GM23338 (cell line): ENCODE measurements around the gene ADORA1. TPM values are rescaled to one million over a fixed set of nuclear protein-coding genes. Genes with fewer than 3 reads are reported as not detected.

Experiments used
- ATAC-seq: fragments of 200-7000 bp; cut with Tn5 transposase; 3 replicates; pipeline ENCODE4 v1.9.1; 2020
- DNase-seq: peaks from one replicate; pipeline ENCODE4 v3.0.0-alpha.2; 2015; ENCODE audit warnings: low spot score
- H2AFZ ChIP-seq: fragments of 200-600 bp; sonication (generic); 2 replicates; pipeline ENCODE4 v1.8.0; 2016; ENCODE audit warnings: antibody characterized with exemption, mild to moderate bottlenecking, moderate library complexity
- H3F3A ChIP-seq: fragments of 200-600 bp; sonication (generic); replicated peaks from 2 replicates; pipeline ENCODE4 v1.8.0; 2017; ENCODE audit warnings: antibody characterized with exemption, mixed run types, low read depth
- H3K27ac ChIP-seq: fragments of 200-600 bp; sonication (generic); 2 replicates; pipeline ENCODE4 v1.6.1; 2016; ENCODE audit warnings: low read depth
- H3K27me3 ChIP-seq: fragments of 200-600 bp; sonication (generic); 2 replicates; pipeline ENCODE4 v1.8.0; 2016; ENCODE audit warnings: mild to moderate bottlenecking, mixed run types, moderate library complexity; ENCODE audit not compliant: insufficient read depth
- H3K36me3 ChIP-seq: fragments of 200-600 bp; sonication (generic); 2 replicates; pipeline ENCODE4 v1.8.0; 2016; ENCODE audit warnings: mild to moderate bottlenecking; ENCODE audit not compliant: insufficient read depth
- H3K4me1 ChIP-seq: fragments of 200-600 bp; sonication (generic); 2 replicates; pipeline ENCODE4 v1.8.0; 2016; ENCODE audit warnings: mild to moderate bottlenecking, moderate library complexity; ENCODE audit not compliant: insufficient read depth
- H3K4me2 ChIP-seq: fragments of 200-600 bp; sonication (generic); 2 replicates; pipeline ENCODE4 v1.7.1; 2017; ENCODE audit warnings: mixed run types
- H3K4me3 ChIP-seq: fragments of 200-600 bp; sonication (generic); 2 replicates; pipeline ENCODE4 v1.6.1; 2016; ENCODE audit warnings: mixed run types
- H3K79me2 ChIP-seq: fragments of 200-600 bp; sonication (generic); replicated peaks from 2 replicates; pipeline ENCODE4 v1.8.0; 2017; ENCODE audit warnings: mild to moderate bottlenecking; ENCODE audit not compliant: insufficient read depth
- H3K9me2 ChIP-seq: fragments of 200-600 bp; sonication (generic); 2 replicates; pipeline ENCODE4 v1.8.0; 2017; ENCODE audit not compliant: insufficient read depth
- H4K20me1 ChIP-seq: fragments of 200-600 bp; sonication (generic); replicated peaks from 2 replicates; pipeline ENCODE4 v1.8.0; 2017; ENCODE audit warnings: mild to moderate bottlenecking; ENCODE audit not compliant: insufficient read depth
- H3K27ac Mint-ChIP-seq: 2 replicates; pipeline ENCODE4 v1.8.0; 2020; ENCODE audit warnings: inconsistent platforms, mild to moderate bottlenecking, moderate library complexity, mixed read lengths
- H3K27me3 Mint-ChIP-seq: 3 replicates; pipeline ENCODE4 v1.8.0; 2022; ENCODE audit warnings: low read depth, mild to moderate bottlenecking, moderate library complexity, mixed read lengths, inconsistent platforms; ENCODE audit not compliant: insufficient read depth, poor library complexity
- H3K36me3 Mint-ChIP-seq: 3 replicates; pipeline ENCODE4 v1.8.0; 2021; ENCODE audit warnings: low read depth, mild to moderate bottlenecking, inconsistent platforms, moderate library complexity, mixed read lengths
- H3K4me1 Mint-ChIP-seq: 3 replicates; pipeline ENCODE4 v1.8.0; 2020; ENCODE audit warnings: mild to moderate bottlenecking, inconsistent platforms, mixed read lengths
- H3K4me3 Mint-ChIP-seq: 3 replicates; pipeline ENCODE4 v1.8.0; 2021; ENCODE audit warnings: moderate library complexity, mild to moderate bottlenecking, inconsistent platforms, mixed read lengths
- H3K9me3 Mint-ChIP-seq: 3 replicates; pipeline ENCODE4 v1.8.0; 2020; ENCODE audit warnings: moderate library complexity, mild to moderate bottlenecking, inconsistent platforms, mixed read lengths
- CREB1 ChIP-seq: fragments of 250-450 bp; sonication (Bioruptor Pico); IDR thresholded peaks from 2 replicates; pipeline ENCODE4 v1.5.0; 2020; ENCODE audit warnings: low read depth, mild to moderate bottlenecking, moderate library complexity
- EZH2 ChIP-seq: fragments of 200-600 bp; sonication (generic); IDR thresholded peaks from one replicate; pipeline ENCODE4 v1.8.0; 2017; ENCODE audit warnings: antibody characterized with exemption, mild to moderate bottlenecking, low read depth; ENCODE audit not compliant: unreplicated experiment
- EZH2phosphoT487 ChIP-seq: fragments of 200-600 bp; sonication (generic); IDR thresholded peaks from one replicate; pipeline ENCODE4 v1.8.1; 2018; ENCODE audit warnings: antibody characterized with exemption; ENCODE audit not compliant: unreplicated experiment
- NANOG ChIP-seq: IDR thresholded peaks from 2 replicates; pipeline ENCODE4 v1.6.1; 2016; ENCODE audit warnings: antibody characterized with exemption, borderline replicate concordance
- POLR2AphosphoS5 ChIP-seq: IDR thresholded peaks from 2 replicates; pipeline ENCODE4 v1.6.1; 2016; ENCODE audit warnings: antibody characterized with exemption, low read depth
- polyA plus RNA-seq: library from polyadenylated mRNA; unstranded; fragments of >200 nt; fragmentation: Nextera tagmentation; extraction: Ambion mirVana; gene quantifications from 2 replicates; pipeline ENCODE4 v1.2.1, GENCODE V29; 2016
- total RNA-seq: library from RNA; depleted of rRNA; stranded (reverse); fragments of >200 nt; shearing (Covaris generic); gene quantifications from 2 replicates; pipeline ENCODE4 v1.2.3, GENCODE V29; 2014
- TF ChIP-seq, protein P1 (sequence below): fragments of 250-450 bp; sonication (Bioruptor Pico); IDR thresholded peaks from 2 replicates; pipeline ENCODE4 v1.5.0; 2020; ENCODE audit warnings: mild to moderate bottlenecking, moderate library complexity
- TF ChIP-seq, protein P2 (sequence below), 2 experiments: fragments of 200-600 bp in 1 of 2; sonication (generic) in 1 of 2; conservative IDR thresholded peaks; 2 replicates each; pipeline versions ENCODE4 v1.5.1 to v1.6.1; 2016 to 2017; ENCODE audit warnings: antibody characterized with exemption in 2 of 2, low read depth in 2 of 2, mild to moderate bottlenecking in 2 of 2, moderate library complexity in 1 of 2
- TF ChIP-seq, protein P3 (sequence below): IDR thresholded peaks from 2 replicates; pipeline ENCODE4 v1.6.1; 2016; ENCODE audit warnings: antibody characterized with exemption

ADORA1 gene
- total and polyA plus RNA-seq, 2 experiments from 2014 or later: 0.63 to 1.8 TPM

DNA sequence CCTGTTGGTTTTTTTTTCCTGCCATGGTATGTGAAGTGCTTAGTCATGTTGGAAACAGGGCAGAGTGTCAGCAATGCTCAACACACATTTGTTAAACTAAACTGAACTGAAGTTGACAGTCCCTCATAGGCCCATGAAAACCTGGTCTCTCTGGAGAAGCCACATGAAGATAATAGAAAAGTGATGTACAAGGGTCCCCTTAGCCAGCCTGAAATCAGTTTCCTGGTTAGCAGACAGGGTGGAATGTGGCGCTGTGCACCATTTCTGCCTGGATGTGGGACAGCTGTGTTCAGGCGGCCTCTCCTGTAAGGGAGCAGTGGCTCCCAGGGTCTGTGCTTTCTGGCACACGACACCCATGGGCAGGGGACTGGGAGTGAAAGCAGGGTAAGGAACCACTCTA is 68.8 kb downstream of the ADORA1 start (continued):
- TF ChIP-seq, protein P1, sequence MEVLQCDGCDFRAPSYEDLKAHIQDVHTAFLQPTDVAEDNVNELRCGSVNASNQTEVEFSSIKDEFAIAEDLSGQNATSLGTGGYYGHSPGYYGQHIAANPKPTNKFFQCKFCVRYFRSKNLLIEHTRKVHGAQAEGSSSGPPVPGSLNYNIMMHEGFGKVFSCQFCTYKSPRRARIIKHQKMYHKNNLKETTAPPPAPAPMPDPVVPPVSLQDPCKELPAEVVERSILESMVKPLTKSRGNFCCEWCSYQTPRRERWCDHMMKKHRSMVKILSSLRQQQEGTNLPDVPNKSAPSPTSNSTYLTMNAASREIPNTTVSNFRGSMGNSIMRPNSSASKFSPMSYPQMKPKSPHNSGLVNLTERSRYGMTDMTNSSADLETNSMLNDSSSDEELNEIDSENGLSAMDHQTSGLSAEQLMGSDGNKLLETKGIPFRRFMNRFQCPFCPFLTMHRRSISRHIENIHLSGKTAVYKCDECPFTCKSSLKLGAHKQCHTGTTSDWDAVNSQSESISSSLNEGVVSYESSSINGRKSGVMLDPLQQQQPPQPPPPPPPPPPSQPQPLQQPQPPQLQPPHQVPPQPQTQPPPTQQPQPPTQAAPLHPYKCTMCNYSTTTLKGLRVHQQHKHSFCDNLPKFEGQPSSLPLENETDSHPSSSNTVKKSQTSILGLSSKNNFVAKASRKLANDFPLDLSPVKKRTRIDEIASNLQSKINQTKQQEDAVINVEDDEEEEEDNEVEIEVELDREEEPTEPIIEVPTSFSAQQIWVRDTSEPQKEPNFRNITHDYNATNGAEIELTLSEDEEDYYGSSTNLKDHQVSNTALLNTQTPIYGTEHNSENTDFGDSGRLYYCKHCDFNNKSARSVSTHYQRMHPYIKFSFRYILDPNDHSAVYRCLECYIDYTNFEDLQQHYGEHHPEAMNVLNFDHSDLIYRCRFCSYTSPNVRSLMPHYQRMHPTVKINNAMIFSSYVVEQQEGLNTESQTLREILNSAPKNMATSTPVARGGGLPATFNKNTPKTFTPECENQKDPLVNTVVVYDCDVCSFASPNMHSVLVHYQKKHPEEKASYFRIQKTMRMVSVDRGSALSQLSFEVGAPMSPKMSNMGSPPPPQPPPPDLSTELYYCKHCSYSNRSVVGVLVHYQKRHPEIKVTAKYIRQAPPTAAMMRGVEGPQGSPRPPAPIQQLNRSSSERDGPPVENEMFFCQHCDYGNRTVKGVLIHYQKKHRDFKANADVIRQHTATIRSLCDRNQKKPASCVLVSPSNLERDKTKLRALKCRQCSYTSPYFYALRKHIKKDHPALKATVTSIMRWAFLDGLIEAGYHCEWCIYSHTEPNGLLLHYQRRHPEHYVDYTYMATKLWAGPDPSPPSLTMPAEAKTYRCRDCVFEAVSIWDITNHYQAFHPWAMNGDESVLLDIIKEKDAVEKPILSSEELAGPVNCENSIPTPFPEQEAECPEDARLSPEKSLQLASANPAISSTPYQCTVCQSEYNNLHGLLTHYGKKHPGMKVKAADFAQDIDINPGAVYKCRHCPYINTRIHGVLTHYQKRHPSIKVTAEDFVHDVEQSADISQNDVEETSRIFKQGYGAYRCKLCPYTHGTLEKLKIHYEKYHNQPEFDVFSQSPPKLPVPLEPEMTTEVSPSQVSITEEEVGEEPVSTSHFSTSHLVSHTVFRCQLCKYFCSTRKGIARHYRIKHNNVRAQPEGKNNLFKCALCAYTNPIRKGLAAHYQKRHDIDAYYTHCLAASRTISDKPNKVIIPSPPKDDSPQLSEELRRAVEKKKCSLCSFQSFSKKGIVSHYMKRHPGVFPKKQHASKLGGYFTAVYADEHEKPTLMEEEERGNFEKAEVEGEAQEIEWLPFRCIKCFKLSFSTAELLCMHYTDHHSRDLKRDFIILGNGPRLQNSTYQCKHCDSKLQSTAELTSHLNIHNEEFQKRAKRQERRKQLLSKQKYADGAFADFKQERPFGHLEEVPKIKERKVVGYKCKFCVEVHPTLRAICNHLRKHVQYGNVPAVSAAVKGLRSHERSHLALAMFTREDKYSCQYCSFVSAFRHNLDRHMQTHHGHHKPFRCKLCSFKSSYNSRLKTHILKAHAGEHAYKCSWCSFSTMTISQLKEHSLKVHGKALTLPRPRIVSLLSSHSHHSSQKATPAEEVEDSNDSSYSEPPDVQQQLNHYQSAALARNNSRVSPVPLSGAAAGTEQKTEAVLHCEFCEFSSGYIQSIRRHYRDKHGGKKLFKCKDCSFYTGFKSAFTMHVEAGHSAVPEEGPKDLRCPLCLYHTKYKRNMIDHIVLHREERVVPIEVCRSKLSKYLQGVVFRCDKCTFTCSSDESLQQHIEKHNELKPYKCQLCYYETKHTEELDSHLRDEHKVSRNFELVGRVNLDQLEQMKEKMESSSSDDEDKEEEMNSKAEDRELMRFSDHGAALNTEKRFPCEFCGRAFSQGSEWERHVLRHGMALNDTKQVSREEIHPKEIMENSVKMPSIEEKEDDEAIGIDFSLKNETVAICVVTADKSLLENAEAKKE (CRISPR knock-in tag): no peak
- no peak for TF ChIP-seq EZH2phosphoT487
- no peak for TF ChIP-seq EZH2
- no peak for TF ChIP-seq CREB1 (CRISPR knock-in tag)
- no peak for TF ChIP-seq NANOG

DNA sequence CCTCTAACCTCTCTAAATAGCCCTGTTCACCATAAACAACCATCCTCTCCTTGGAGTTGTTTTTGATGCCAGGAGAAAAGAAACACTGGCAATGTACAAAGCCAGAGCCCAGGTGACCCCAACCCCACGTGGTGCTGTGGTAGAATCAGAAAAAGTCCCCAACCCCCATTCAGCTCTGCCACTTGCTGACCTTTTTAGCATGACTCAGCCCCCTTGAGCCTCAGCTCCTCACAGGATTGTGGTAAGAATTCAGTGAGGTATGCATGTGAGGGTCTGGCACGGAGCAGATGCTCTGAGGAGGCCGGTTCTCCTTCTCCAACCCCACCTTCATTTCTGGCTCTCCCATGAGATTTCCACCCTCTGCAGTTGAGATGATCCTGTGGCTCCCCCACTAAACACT is 70.1 kb downstream of the ADORA1 start:
- no peaks in the 10 kb centered on the region for H3K36me3 Mint-ChIP-seq
- Histone ChIP-seq H3K4me3 (no peak overlapping the region), H3F3A (no peaks in the 10 kb centered on the region), H3K27ac (no peak overlapping the region), H3K79me2 (no peaks in the 10 kb centered on the region), H3K9me2 (0 out of 2 replicates have a peak, but pooled peaks cover 4% of the 10 kb centered on the region), H2AFZ (no peak overlapping the region), H3K4me1 (no peaks in the 10 kb centered on the region), H4K20me1 (no peaks in the 10 kb centered on the region), H3K4me2 (no peak overlapping the region), H3K27me3 (no peaks in the 10 kb centered on the region), H3K36me3 (no peaks in the 10 kb centered on the region)
- no peaks in the 10 kb centered on the region for H3K4me1 Mint-ChIP-seq
- no peak overlapping the region for H3K4me3 Mint-ChIP-seq
- no peaks in the 10 kb centered on the region; the same call in 2 of the 3 replicates for H3K9me3 Mint-ChIP-seq
- no peak for ATAC-seq
- TF ChIP-seq, protein P2, sequence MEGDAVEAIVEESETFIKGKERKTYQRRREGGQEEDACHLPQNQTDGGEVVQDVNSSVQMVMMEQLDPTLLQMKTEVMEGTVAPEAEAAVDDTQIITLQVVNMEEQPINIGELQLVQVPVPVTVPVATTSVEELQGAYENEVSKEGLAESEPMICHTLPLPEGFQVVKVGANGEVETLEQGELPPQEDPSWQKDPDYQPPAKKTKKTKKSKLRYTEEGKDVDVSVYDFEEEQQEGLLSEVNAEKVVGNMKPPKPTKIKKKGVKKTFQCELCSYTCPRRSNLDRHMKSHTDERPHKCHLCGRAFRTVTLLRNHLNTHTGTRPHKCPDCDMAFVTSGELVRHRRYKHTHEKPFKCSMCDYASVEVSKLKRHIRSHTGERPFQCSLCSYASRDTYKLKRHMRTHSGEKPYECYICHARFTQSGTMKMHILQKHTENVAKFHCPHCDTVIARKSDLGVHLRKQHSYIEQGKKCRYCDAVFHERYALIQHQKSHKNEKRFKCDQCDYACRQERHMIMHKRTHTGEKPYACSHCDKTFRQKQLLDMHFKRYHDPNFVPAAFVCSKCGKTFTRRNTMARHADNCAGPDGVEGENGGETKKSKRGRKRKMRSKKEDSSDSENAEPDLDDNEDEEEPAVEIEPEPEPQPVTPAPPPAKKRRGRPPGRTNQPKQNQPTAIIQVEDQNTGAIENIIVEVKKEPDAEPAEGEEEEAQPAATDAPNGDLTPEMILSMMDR (conservative IDR thresholded peaks at IDR 0.05; ENCODE audit: low read depth in 2 of 2): no peak
- TF ChIP-seq EZH2phosphoT487 (no peak), POLR2AphosphoS5 (no peak), CREB1 (CRISPR knock-in tag) (no peak), NANOG (no peak), EZH2 (no peak)
- TF ChIP-seq, protein P3, sequence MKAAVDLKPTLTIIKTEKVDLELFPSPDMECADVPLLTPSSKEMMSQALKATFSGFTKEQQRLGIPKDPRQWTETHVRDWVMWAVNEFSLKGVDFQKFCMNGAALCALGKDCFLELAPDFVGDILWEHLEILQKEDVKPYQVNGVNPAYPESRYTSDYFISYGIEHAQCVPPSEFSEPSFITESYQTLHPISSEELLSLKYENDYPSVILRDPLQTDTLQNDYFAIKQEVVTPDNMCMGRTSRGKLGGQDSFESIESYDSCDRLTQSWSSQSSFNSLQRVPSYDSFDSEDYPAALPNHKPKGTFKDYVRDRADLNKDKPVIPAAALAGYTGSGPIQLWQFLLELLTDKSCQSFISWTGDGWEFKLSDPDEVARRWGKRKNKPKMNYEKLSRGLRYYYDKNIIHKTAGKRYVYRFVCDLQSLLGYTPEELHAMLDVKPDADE: no peak
- peaks cover 3% of the 10 kb centered on the region for H3K27me3 Mint-ChIP-seq
- H3K27ac Mint-ChIP-seq: no peak overlapping the region
- no peak for DNase-seq
